Stimulated activated CD4-positive, alpha-beta T cell treated with anti-CD3 and anti-CD28 coated beads, Interleukin-1b, Interleukin-23, amount 100 ng/mL, for 48 hours (primary cell): ENCODE data around the gene OSM.

Experiments used
- DNase-seq: peaks from one replicate; pipeline ENCODE4 v3.0.0-alpha.2; 2020

OSM gene

DNA sequence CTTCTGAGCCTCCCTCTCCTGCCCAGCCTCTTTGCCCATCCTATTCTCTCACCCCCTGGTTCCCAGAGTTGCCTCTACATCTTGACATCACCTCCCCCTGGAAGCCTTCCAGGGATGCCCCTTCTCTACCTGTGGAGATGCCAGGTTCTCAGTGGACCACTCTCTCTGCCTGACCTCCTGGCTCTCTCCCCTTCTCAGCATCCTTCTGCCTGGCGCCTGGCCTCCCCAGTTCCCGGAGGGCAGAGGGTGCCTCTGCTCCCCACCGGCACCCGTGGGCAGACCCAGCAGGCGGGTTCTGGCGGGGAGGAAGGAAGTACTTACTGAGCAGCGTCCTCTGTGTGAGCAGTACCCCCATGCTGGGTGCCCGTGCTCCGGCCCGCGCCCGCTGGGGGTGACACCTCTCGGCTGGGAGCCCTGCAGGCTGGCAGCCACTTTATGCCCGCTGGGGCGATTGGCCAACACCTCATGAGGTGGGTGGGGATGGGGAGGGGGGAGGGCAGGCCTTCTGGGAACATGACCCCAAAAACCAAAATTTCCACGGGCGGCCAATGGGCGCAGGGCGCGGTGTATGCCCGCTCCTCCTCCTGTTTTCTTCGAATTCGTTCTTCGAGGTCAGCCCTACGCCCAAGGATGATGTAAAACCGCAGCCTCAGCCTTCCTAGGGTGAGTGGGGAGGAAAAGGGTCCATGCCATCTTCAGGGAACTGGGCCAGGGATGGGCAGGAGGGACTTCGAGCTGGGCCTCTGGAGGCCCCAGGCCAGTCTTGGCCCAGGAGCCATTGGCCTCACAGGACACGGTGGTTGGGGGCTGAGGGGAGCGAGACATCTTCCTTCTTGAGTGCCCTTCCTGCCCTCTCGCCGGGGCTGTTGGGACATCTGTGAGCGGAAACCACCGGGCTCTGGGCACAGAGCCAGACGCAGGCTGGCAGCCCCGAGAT is at the start of gene OSM:
Gene OSM, minus strand, starts transcription at position 407 of the 937 bp plus-strand sequence. Its CDS starts 52 bp downstream, at position 355.
- DNase-seq, result peak; percentile 80

- no peak for DNase-seq
These were observed 49.4 kb upstream of the OSM start for GRCh38 chr22:30315962-30316576.

GRCh38 chr22:30314915-30315314 is 48.3 kb upstream of the OSM start:
- DNase-seq, result peak; percentile 50

GRCh38 chr22:30313527-30314363 is 47.1 kb upstream of the OSM start:
- no peak for DNase-seq

DNA sequence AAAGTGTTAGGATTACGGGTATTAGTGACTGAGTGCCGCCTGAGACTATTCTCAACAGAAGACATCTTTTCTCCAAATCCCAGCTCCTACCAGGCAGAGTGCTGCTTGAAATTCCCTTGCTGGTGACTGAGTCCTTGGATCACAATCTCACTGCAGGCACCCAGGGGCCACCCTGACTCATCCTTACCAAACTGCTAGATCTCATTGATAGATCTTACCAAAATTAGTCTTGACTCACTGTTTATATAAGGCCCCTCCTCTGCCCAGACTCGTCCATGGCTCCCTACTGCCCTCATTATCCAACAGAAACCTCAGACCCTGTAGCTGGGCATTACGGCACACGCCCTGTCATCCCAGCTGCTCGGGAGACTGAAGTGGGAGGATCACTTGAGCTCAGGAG is 45.4 kb upstream of the OSM start:
- DNase-seq, result no peak

GRCh38 chr22:30310881-30311771 is 44.5 kb upstream of the OSM start:
- no peak for DNase-seq

GRCh38 chr22:30309951-30310741 is 43.5 kb upstream of the OSM start:
- no peak for DNase-seq

DNA sequence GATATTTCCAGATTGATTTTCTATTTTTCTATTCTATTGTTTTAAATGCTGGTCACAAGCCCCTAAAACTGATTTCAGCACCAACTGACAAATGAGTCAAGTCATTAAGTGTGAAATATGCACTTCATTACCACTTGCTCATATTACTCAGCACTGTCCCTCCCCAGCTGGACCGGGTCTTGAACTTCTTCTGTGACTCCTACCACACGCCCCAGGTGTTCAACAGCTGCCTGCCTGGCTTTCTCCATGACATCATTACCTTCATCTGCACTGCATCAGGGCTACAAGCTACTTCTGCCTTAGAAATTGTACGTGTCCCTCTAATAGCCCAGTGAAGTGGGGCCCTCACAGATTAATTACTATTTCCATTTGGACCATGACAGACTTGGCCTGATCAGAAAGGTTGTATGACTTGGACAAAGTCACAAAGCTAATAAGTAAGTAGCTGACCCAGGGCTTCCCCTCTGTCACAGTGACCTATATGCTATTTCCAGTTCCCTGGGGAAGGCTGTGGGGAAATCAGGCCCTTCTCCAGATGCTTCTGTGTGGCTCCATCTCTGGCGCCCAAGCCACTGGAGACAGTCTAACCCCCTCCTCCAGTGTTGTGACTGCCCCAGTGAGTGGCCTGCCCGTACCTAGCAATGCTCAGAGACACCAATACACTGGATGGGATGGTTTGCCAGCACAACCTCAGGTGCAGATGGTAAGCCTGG is 42.0 kb upstream of the OSM start:
- no peak for DNase-seq

- DNase-seq, result no peak
These were observed 41.4 kb upstream of the OSM start for GRCh38 chr22:30308093-30308492.

- DNase-seq, result no peak
These were observed 40.5 kb upstream of the OSM start for GRCh38 chr22:30307041-30307574.

GRCh38 chr22:30306627-30307011 is 40.0 kb upstream of the OSM start:
- DNase-seq, result no peak

DNA sequence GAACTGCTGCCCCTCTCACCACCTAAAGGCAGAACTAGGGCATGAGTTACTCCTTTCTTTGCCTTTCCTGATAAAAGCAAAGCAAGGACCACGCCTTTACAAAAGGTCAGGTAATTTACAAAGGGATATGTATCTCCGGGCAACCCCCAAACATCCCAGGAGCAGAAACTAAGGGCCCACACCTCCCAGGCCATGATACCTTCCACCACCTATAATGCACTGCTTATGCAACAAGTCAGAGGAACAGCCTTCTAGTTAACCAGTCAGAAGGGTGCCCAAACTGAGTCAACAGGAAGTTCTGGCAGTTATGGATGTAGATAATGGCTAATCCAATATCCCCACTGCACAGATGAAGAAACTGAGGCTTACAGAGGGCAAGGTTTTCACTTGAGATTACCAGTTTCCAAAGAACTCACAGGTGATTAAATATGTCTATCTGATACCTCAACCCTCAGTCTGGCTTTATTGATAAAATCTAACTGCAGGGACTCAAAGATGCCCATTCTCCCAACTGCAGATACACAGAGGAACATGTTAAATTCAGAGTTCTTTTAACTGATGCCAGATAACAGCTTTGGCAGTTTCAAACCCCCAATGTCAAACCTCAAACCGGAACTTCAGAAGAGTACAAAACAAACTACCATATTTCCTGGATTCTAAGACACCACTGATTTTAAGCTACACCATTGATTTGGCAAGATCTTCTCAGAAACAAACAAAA is 39.4 kb upstream of the OSM start:
- DNase-seq, result no peak

GRCh38 chr22:30305519-30305905 is 38.9 kb upstream of the OSM start:
- DNase-seq, result peak; percentile 43

- no peak for DNase-seq
These were observed 38.0 kb upstream of the OSM start for GRCh38 chr22:30304495-30305244.

GRCh38 chr22:30302810-30303138 is 36.1 kb upstream of the OSM start:
- DNase-seq, result no peak

GRCh38 chr22:30301995-30302809 is 35.6 kb upstream of the OSM start:
- DNase-seq, result no peak

- no peak for DNase-seq
These were observed 32.7 kb upstream of the OSM start for GRCh38 chr22:30299322-30299721.

- DNase-seq, result no peak
These were observed 31.5 kb upstream of the OSM start for GRCh38 chr22:30297991-30298701.
